Measurements from ENCODE around the gene ANO10.
"Not testable (repeated sequence)": the region's sequence is repeated elsewhere in the genome, so short reads cannot be mapped to it uniquely, and the experiment has no call there.

ANO10 gene

GRCh38 chr3:43559961-43560360 lies 61.9 kb downstream of the ANO10 start:
- H3K27me3 ChIP-seq (ENCODE audit: control insufficient read depth, insufficient read depth, low read length), result no peaks in the 10 kb centered on the region
- no peaks in the 10 kb centered on the region for H3K4me1 ChIP-seq (ENCODE audit: control insufficient read depth, low read depth, low read length)
- H3K4me3 ChIP-seq (ENCODE audit: low read length), result no peak overlapping the region
- no peaks in the 10 kb centered on the region for H3K9me3 ChIP-seq (ENCODE audit: control insufficient read depth, low read depth, low read length)
- H3K36me3 ChIP-seq (ENCODE audit: control insufficient read depth, low read depth, low read length), result peaks cover 21% of the 10 kb centered on the region
- no peak overlapping the region for H3K9ac ChIP-seq (ENCODE audit: low read length)
- no peak overlapping the region for H3K27ac ChIP-seq (ENCODE audit: low read length)

- no peak overlapping the region for H3K4me3 ChIP-seq (ENCODE audit: low read length)
- H3K27me3 ChIP-seq (ENCODE audit: control insufficient read depth, insufficient read depth, low read length), result no peaks in the 10 kb centered on the region
- no peak overlapping the region for H3K27ac ChIP-seq (ENCODE audit: low read length)
- no peaks in the 10 kb centered on the region for H3K9me3 ChIP-seq (ENCODE audit: control insufficient read depth, low read depth, low read length)
- no peaks in the 10 kb centered on the region for H3K4me1 ChIP-seq (ENCODE audit: control insufficient read depth, low read depth, low read length)
- H3K9ac ChIP-seq (ENCODE audit: low read length), result no peak overlapping the region
- H3K36me3 ChIP-seq (ENCODE audit: control insufficient read depth, low read depth, low read length), result peaks cover 25% of the 10 kb centered on the region
Measured at GRCh38 chr3:43558171-43558570, 63.6 kb downstream of the ANO10 start.

- H3K4me3 ChIP-seq (ENCODE audit: low read length), result no peak overlapping the region
- H3K27ac ChIP-seq (ENCODE audit: low read length), result no peak overlapping the region
- H3K4me1 ChIP-seq (ENCODE audit: control insufficient read depth, low read depth, low read length), result no peaks in the 10 kb centered on the region
- H3K27me3 ChIP-seq (ENCODE audit: control insufficient read depth, insufficient read depth, low read length), result no peaks in the 10 kb centered on the region
- H3K36me3 ChIP-seq (ENCODE audit: control insufficient read depth, low read depth, low read length), result peaks cover 22% of the 10 kb centered on the region
- H3K9me3 ChIP-seq (ENCODE audit: control insufficient read depth, low read depth, low read length), result no peaks in the 10 kb centered on the region
- H3K9ac ChIP-seq (ENCODE audit: low read length), result no peak overlapping the region
Measured at GRCh38 chr3:43549626-43550290, 72.1 kb downstream of the ANO10 start.

- H3K36me3 ChIP-seq (ENCODE audit: control insufficient read depth, low read depth, low read length), result peaks cover 11% of the 10 kb centered on the region
- not testable (repeated sequence) for H3K4me3 ChIP-seq (ENCODE audit: low read length); H3K9ac ChIP-seq (ENCODE audit: low read length); H3K9me3 ChIP-seq (ENCODE audit: control insufficient read depth, low read depth, low read length); H3K27ac ChIP-seq (ENCODE audit: low read length); H3K27me3 ChIP-seq (ENCODE audit: control insufficient read depth, insufficient read depth, low read length)
- H3K4me1 ChIP-seq (ENCODE audit: control insufficient read depth, low read depth, low read length), result peaks cover 12% of the 10 kb centered on the region
Measured at GRCh38 chr3:43544277-43544676, 77.5 kb downstream of the ANO10 start.

GRCh38 chr3:43542328-43543043 lies 79.3 kb downstream of the ANO10 start:
- no peaks in the 10 kb centered on the region for H3K36me3 ChIP-seq (ENCODE audit: control insufficient read depth, low read depth, low read length)
- H3K4me3 ChIP-seq (ENCODE audit: low read length), result no peak overlapping the region
- H3K4me1 ChIP-seq (ENCODE audit: control insufficient read depth, low read depth, low read length), result peaks cover 28% of the 10 kb centered on the region
- H3K9ac ChIP-seq (ENCODE audit: low read length), result no peak overlapping the region
- no peaks in the 10 kb centered on the region for H3K27me3 ChIP-seq (ENCODE audit: control insufficient read depth, insufficient read depth, low read length)
- H3K9me3 ChIP-seq (ENCODE audit: control insufficient read depth, low read depth, low read length), result no peaks in the 10 kb centered on the region
- H3K27ac ChIP-seq (ENCODE audit: low read length), result no peak overlapping the region

- no peak overlapping the region for H3K27ac ChIP-seq (ENCODE audit: low read length)
- H3K9ac ChIP-seq (ENCODE audit: low read length), result no peak overlapping the region
- H3K4me3 ChIP-seq (ENCODE audit: low read length), result no peak overlapping the region
- peaks cover 47% of the 10 kb centered on the region for H3K4me1 ChIP-seq (ENCODE audit: control insufficient read depth, low read depth, low read length)
- H3K36me3 ChIP-seq (ENCODE audit: control insufficient read depth, low read depth, low read length), result no peaks in the 10 kb centered on the region
- no peaks in the 10 kb centered on the region for H3K9me3 ChIP-seq (ENCODE audit: control insufficient read depth, low read depth, low read length)
- no peaks in the 10 kb centered on the region for H3K27me3 ChIP-seq (ENCODE audit: control insufficient read depth, insufficient read depth, low read length)
Measured at GRCh38 chr3:43540624-43541023, 81.2 kb downstream of the ANO10 start.

GRCh38 chr3:43539321-43539720 lies 82.5 kb downstream of the ANO10 start:
- H3K4me3 ChIP-seq (ENCODE audit: low read length), result no peak overlapping the region
- H3K9me3 ChIP-seq (ENCODE audit: control insufficient read depth, low read depth, low read length), result no peaks in the 10 kb centered on the region
- no peak overlapping the region for H3K9ac ChIP-seq (ENCODE audit: low read length)
- no peaks in the 10 kb centered on the region for H3K27me3 ChIP-seq (ENCODE audit: control insufficient read depth, insufficient read depth, low read length)
- H3K36me3 ChIP-seq (ENCODE audit: control insufficient read depth, low read depth, low read length), result no peaks in the 10 kb centered on the region
- H3K27ac ChIP-seq (ENCODE audit: low read length), result no peak overlapping the region
- peaks cover 49% of the 10 kb centered on the region for H3K4me1 ChIP-seq (ENCODE audit: control insufficient read depth, low read depth, low read length)

GRCh38 chr3:43537225-43537624 lies 84.6 kb downstream of the ANO10 start:
- Histone ChIP-seq H3K9me3 (ENCODE audit: control insufficient read depth, low read depth, low read length) (no peaks in the 10 kb centered on the region), H3K27ac (ENCODE audit: low read length) (no peak overlapping the region), H3K36me3 (ENCODE audit: control insufficient read depth, low read depth, low read length) (no peaks in the 10 kb centered on the region), H3K27me3 (ENCODE audit: control insufficient read depth, insufficient read depth, low read length) (no peaks in the 10 kb centered on the region), H3K9ac (ENCODE audit: low read length) (no peak overlapping the region), H3K4me1 (ENCODE audit: control insufficient read depth, low read depth, low read length) (peaks cover 49% of the 10 kb centered on the region), H3K4me3 (ENCODE audit: low read length) (no peak overlapping the region)

GRCh38 chr3:43534675-43535074 lies 87.1 kb downstream of the ANO10 start:
- Histone ChIP-seq H3K9ac (ENCODE audit: low read length) (no peak overlapping the region), H3K4me3 (ENCODE audit: low read length) (no peak overlapping the region), H3K4me1 (ENCODE audit: control insufficient read depth, low read depth, low read length) (peaks cover 42% of the 10 kb centered on the region), H3K36me3 (ENCODE audit: control insufficient read depth, low read depth, low read length) (no peaks in the 10 kb centered on the region), H3K27ac (ENCODE audit: low read length) (no peak overlapping the region), H3K27me3 (ENCODE audit: control insufficient read depth, insufficient read depth, low read length) (no peaks in the 10 kb centered on the region), H3K9me3 (ENCODE audit: control insufficient read depth, low read depth, low read length) (no peaks in the 10 kb centered on the region)

- Histone ChIP-seq H3K4me3 (ENCODE audit: low read length) (no peak overlapping the region), H3K4me1 (ENCODE audit: control insufficient read depth, low read depth, low read length) (peaks cover 27% of the 10 kb centered on the region), H3K27me3 (ENCODE audit: control insufficient read depth, insufficient read depth, low read length) (no peaks in the 10 kb centered on the region), H3K9ac (ENCODE audit: low read length) (no peak overlapping the region), H3K36me3 (ENCODE audit: control insufficient read depth, low read depth, low read length) (no peaks in the 10 kb centered on the region), H3K27ac (ENCODE audit: low read length) (no peak overlapping the region), H3K9me3 (ENCODE audit: control insufficient read depth, low read depth, low read length) (no peaks in the 10 kb centered on the region)
Measured at GRCh38 chr3:43533009-43533408, 88.8 kb downstream of the ANO10 start.

GRCh38 chr3:43531835-43532234 lies 90.0 kb downstream of the ANO10 start:
- no peak overlapping the region for H3K4me3 ChIP-seq (ENCODE audit: low read length)
- H3K36me3 ChIP-seq (ENCODE audit: control insufficient read depth, low read depth, low read length), result no peaks in the 10 kb centered on the region
- peaks cover 15% of the 10 kb centered on the region for H3K4me1 ChIP-seq (ENCODE audit: control insufficient read depth, low read depth, low read length)
- no peaks in the 10 kb centered on the region for H3K9me3 ChIP-seq (ENCODE audit: control insufficient read depth, low read depth, low read length)
- no peak overlapping the region for H3K27ac ChIP-seq (ENCODE audit: low read length)
- no peaks in the 10 kb centered on the region for H3K27me3 ChIP-seq (ENCODE audit: control insufficient read depth, insufficient read depth, low read length)
- no peak overlapping the region for H3K9ac ChIP-seq (ENCODE audit: low read length)

All from iPS-18a (cell line).